Renal pelvis (tissue), 4 donors: Measurements from ENCODE around the gene FZD1. TPM values are rescaled to one million over a fixed set of nuclear protein-coding genes. Genes with fewer than 3 reads are reported as not detected.

ENCODE experiments used
- DNase-seq: peaks from one replicate; pipeline ENCODE4 v3.0.0-alpha.2; 2013
- polyA plus RNA-seq, 3 donors: library from polyadenylated mRNA; unstranded; fragments of 120-200 nt; gene quantifications; one replicate each; pipeline ENCODE4 v1.2.1, GENCODE V29; 2013; ENCODE audit not compliant: insufficient read length in 3 of 3

The FZD1 gene
- polyA plus RNA-seq, 3 donors: 52.6 to 66.3 (median 57.5) TPM

- DNase-seq: no peak
These were observed 13.5 kb upstream of the FZD1 start for GRCh38 chr7:91250706-91251105.

DNA sequence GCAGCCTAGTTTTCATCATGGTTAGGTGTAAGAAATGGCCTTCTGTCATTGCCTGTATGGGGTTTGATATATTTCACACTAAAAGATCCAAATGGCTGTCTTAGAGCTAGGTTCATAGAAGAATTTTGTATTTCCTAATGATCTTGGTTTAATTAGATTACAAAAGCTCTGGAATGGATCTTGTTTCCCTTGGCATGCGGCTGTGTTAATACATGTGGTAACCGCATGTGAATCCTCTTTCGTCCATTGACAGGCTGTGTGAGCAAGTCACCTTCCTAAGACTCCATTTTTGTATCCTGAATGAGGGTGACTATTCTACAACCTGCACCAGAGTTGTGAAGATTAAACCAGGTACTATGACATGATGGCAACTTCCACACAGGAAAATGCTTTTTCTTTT lies 12.4 kb upstream of the FZD1 start:
- no peak for DNase-seq

GRCh38 chr7:91263384-91264045 lies 718 bp upstream of the FZD1 start:
- no peak for DNase-seq

DNA sequence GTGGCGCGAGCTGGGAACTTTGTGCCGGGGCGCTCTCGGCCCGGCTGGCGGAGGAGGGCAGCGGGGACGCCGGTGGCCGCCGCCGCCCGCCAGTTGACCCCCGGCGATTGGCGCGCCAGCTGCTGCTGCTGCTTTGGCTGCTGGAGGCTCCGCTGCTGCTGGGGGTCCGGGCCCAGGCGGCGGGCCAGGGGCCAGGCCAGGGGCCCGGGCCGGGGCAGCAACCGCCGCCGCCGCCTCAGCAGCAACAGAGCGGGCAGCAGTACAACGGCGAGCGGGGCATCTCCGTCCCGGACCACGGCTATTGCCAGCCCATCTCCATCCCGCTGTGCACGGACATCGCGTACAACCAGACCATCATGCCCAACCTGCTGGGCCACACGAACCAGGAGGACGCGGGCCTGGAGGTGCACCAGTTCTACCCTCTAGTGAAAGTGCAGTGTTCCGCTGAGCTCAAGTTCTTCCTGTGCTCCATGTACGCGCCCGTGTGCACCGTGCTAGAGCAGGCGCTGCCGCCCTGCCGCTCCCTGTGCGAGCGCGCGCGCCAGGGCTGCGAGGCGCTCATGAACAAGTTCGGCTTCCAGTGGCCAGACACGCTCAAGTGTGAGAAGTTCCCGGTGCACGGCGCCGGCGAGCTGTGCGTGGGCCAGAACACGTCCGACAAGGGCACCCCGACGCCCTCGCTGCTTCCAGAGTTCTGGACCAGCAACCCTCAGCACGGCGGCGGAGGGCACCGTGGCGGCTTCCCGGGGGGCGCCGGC lies 870 bp downstream of the FZD1 start:
- no peak for DNase-seq

- DNase-seq: no peak
These were observed 1.4 kb downstream of the FZD1 start for GRCh38 chr7:91265693-91266066.

DNA sequence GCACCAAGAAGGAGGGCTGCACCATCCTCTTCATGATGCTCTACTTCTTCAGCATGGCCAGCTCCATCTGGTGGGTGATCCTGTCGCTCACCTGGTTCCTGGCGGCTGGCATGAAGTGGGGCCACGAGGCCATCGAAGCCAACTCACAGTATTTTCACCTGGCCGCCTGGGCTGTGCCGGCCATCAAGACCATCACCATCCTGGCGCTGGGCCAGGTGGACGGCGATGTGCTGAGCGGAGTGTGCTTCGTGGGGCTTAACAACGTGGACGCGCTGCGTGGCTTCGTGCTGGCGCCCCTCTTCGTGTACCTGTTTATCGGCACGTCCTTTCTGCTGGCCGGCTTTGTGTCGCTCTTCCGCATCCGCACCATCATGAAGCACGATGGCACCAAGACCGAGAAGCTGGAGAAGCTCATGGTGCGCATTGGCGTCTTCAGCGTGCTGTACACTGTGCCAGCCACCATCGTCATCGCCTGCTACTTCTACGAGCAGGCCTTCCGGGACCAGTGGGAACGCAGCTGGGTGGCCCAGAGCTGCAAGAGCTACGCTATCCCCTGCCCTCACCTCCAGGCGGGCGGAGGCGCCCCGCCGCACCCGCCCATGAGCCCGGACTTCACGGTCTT lies 1.9 kb downstream of the FZD1 start:
- DNase-seq: no peak

DNA sequence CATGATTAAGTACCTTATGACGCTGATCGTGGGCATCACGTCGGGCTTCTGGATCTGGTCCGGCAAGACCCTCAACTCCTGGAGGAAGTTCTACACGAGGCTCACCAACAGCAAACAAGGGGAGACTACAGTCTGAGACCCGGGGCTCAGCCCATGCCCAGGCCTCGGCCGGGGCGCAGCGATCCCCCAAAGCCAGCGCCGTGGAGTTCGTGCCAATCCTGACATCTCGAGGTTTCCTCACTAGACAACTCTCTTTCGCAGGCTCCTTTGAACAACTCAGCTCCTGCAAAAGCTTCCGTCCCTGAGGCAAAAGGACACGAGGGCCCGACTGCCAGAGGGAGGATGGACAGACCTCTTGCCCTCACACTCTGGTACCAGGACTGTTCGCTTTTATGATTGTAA lies 2.5 kb downstream of the FZD1 start:
- DNase-seq: no peak

DNA sequence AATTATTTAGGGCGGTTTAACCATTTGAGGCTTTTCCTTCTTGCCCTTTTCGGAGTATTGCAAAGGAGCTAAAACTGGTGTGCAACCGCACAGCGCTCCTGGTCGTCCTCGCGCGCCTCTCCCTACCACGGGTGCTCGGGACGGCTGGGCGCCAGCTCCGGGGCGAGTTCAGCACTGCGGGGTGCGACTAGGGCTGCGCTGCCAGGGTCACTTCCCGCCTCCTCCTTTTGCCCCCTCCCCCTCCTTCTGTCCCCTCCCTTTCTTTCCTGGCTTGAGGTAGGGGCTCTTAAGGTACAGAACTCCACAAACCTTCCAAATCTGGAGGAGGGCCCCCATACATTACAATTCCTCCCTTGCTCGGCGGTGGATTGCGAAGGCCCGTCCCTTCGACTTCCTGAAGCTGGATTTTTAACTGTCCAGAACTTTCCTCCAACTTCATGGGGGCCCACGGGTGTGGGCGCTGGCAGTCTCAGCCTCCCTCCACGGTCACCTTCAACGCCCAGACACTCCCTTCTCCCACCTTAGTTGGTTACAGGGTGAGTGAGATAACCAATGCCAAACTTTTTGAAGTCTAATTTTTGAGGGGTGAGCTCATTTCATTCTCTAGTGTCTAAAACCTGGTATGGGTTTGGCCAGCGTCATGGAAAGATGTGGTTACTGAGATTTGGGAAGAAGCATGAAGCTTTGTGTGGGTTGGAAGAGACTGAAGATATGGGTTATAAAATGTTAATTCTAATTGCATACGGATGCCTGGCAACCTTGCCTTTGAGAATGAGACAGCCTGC lies 3.1 kb downstream of the FZD1 start:
- DNase-seq: no peak

DNA sequence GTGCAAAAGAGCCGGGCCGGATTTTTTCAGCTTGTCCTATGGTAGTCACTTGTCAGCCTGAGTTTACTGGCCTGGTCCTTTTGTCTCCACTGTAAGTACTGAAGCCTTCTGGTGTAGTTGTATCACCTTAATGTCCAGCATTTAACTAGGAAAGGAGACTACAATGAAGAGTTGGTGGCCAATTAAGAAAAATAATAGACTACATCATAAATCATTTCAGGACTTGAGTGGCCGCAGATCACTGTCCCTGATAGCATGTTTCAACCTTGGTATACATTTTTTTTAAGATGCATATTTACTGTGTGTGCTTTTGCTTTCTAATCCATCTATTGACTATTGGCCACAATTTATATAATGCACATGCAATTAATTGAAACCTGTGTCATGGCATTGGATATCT lies 6.1 kb downstream of the FZD1 start:
- no peak for DNase-seq

DNA sequence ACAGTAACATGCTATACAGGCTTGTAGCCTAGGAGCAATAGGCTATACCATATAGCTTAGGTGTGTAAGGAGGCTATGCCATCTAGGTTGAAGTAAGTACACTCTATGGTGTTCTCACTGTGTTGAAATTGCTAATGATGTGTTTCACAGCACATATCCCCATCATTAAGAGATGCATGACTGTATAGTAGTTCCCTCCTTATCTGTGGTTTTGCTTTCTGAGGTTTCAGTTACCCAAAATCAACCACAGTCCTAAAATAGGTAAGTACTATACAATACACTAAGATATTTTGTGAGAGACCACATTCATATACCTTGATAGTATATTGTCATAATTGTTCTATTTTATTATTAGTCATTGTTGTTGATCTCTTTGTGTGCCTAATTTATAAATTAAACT lies 12.7 kb downstream of the FZD1 start:
- DNase-seq: no peak

DNA sequence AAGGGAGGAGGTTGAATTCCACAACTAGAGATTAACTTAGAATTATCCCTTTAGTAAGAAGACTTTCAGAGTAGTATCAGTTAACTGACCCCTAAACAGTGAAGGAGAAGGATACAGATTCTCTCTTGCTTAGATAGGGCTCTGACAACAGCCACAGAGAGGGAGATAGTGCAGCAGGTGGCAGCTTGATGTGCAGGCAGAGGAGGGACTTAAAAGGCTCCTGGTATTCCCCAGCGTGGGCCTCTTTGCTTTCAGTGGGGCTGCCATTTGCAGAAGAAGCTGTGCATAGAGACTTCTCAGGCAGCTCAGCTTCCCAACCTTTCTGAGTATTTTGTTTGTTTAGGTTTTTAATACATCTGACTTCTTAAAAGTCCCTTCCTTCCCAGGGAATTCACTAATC lies 16.0 kb downstream of the FZD1 start:
- DNase-seq: no peak

DNA sequence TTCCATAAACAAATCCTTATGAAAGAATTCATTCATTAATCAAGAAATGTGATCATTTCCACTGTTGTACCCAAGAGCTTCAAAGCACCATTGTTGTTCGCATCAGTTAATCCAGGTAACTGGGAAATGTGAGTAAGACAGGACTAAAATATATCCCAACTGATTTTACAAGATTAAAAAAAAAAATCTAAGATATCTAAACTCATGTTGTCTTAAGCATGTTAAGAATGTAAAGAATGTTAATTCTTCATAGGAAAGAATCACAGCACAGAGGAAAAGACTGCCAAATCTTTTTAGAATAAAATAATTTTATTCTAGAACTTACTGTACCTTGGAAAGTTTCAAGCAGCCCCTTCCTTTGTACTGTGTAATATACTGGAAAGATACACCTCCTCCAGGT lies 16.4 kb downstream of the FZD1 start:
- DNase-seq: no peak

GRCh38 chr7:91285696-91286355 lies 21.6 kb downstream of the FZD1 start:
- DNase-seq: no peak

GRCh38 chr7:91286432-91286831 lies 22.2 kb downstream of the FZD1 start:
- DNase-seq: peak; percentile 69

- DNase-seq: no peak
These were observed 23.3 kb downstream of the FZD1 start for GRCh38 chr7:91287371-91288084.

DNA sequence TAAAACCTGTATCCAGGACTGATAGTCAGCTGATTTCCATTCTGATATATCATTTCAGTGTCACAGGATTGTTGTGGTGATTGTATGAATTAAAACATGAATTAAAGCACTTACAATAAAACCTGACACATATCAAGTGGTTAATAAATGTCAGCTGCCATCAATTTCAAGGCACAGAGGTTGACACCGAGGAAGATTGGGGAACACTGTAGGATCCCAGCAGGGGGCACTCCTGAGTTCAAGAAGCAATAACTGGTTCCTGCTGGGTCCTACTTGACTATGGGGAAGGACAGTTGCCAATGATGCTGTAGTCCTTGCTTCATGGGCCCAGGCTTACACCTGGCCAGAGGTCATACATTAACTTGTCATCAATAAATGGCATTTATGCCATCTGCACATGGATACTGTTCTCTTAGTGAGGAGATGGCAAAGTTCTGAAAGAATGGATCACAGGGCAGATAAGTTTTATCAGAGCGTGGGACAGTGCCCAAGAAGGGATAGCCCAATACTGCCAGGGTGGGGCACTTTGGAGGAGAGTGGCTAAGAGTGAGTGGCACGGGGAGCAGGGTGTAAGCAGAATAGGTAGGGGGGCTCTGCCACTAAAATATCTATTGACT lies 24.1 kb downstream of the FZD1 start:
- no peak for DNase-seq

- no peak for DNase-seq
These were observed 25.5 kb downstream of the FZD1 start for GRCh38 chr7:91289633-91290254.

GRCh38 chr7:91291302-91291701 lies 27.1 kb downstream of the FZD1 start:
- no peak for DNase-seq

GRCh38 chr7:91291902-91292301 lies 27.7 kb downstream of the FZD1 start:
- no peak for DNase-seq

GRCh38 chr7:91292506-91292905 lies 28.3 kb downstream of the FZD1 start:
- DNase-seq: no peak
